OCI-LY3 (cell line): ENCODE results near the gene EPG5.
"Not testable (repeated sequence)": the region's sequence is repeated elsewhere in the genome, so short reads cannot be mapped to it uniquely, and the experiment has no call there.

ENCODE experiments used
- CTCF ChIP-seq: fragments of 200-600, 300-600 bp; sonication (generic); IDR thresholded peaks from 2 replicates; pipeline ENCODE4 v1.5.1; 2014; ENCODE audit warnings: antibody characterized with exemption, low read length, low read depth
- EZH2phosphoT487 ChIP-seq: fragments of 200-600 bp; shearing (Covaris generic); IDR thresholded peaks from 2 replicates; pipeline ENCODE4 v1.6.1; 2018; ENCODE audit warnings: antibody characterized with exemption, mixed run types, low read depth

- not testable (repeated sequence) for TF ChIP-seq CTCF, EZH2phosphoT487
These were observed 152.4 kb downstream of the EPG5 start for GRCh38 chr18:45814733-45815132.
